Measurements from ENCODE around the gene NBPF20.
"Not testable (repeated sequence)": the region's sequence is repeated elsewhere in the genome, so short reads cannot be mapped to it uniquely, and the experiment has no call there.

DNA sequence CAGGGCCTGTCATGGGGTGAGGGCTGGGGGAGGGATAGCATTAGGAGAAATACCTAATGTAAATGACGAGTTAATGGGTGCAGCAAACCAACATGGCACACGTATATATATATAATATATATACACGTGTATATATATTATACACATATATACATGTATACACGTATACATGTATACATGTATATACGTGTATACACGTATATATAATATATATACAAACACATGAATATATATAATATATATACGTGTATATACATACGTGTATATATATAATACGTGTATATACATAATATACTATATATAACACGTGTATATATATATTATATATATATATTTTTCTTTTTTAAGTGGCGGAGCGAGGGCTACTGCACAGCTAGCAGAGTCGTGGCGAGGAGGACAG, 18.1 kb downstream of the NBPF20 start:
- TF ChIP-seq, protein P1, sequence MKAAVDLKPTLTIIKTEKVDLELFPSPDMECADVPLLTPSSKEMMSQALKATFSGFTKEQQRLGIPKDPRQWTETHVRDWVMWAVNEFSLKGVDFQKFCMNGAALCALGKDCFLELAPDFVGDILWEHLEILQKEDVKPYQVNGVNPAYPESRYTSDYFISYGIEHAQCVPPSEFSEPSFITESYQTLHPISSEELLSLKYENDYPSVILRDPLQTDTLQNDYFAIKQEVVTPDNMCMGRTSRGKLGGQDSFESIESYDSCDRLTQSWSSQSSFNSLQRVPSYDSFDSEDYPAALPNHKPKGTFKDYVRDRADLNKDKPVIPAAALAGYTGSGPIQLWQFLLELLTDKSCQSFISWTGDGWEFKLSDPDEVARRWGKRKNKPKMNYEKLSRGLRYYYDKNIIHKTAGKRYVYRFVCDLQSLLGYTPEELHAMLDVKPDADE (IDR thresholded peaks at IDR 0.05): not testable (repeated sequence)
- TF ChIP-seq, protein P2, sequence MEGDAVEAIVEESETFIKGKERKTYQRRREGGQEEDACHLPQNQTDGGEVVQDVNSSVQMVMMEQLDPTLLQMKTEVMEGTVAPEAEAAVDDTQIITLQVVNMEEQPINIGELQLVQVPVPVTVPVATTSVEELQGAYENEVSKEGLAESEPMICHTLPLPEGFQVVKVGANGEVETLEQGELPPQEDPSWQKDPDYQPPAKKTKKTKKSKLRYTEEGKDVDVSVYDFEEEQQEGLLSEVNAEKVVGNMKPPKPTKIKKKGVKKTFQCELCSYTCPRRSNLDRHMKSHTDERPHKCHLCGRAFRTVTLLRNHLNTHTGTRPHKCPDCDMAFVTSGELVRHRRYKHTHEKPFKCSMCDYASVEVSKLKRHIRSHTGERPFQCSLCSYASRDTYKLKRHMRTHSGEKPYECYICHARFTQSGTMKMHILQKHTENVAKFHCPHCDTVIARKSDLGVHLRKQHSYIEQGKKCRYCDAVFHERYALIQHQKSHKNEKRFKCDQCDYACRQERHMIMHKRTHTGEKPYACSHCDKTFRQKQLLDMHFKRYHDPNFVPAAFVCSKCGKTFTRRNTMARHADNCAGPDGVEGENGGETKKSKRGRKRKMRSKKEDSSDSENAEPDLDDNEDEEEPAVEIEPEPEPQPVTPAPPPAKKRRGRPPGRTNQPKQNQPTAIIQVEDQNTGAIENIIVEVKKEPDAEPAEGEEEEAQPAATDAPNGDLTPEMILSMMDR (conservative IDR thresholded peaks at IDR 0.05; ENCODE audit: low read depth in 2 of 2): not testable (repeated sequence)
- not testable (repeated sequence) for TF ChIP-seq CREB1 (CRISPR knock-in tag; IDR thresholded peaks at IDR 0.05; ENCODE audit: low read depth); EZH2phosphoT487 (IDR thresholded peaks at IDR 0.05; ENCODE audit: unreplicated experiment); ZNF331 (CRISPR knock-in tag; IDR thresholded peaks at IDR 0.05; ENCODE audit: low read depth); EZH2 (IDR thresholded peaks at IDR 0.05; ENCODE audit: low read depth, unreplicated experiment); POLR2AphosphoS5 (IDR thresholded peaks at IDR 0.05; ENCODE audit: low read depth); NANOG (IDR thresholded peaks at IDR 0.05; ENCODE audit: borderline replicate concordance); ZNF114 (CRISPR knock-in tag; IDR thresholded peaks at IDR 0.05)
- TF ChIP-seq, protein P3, sequence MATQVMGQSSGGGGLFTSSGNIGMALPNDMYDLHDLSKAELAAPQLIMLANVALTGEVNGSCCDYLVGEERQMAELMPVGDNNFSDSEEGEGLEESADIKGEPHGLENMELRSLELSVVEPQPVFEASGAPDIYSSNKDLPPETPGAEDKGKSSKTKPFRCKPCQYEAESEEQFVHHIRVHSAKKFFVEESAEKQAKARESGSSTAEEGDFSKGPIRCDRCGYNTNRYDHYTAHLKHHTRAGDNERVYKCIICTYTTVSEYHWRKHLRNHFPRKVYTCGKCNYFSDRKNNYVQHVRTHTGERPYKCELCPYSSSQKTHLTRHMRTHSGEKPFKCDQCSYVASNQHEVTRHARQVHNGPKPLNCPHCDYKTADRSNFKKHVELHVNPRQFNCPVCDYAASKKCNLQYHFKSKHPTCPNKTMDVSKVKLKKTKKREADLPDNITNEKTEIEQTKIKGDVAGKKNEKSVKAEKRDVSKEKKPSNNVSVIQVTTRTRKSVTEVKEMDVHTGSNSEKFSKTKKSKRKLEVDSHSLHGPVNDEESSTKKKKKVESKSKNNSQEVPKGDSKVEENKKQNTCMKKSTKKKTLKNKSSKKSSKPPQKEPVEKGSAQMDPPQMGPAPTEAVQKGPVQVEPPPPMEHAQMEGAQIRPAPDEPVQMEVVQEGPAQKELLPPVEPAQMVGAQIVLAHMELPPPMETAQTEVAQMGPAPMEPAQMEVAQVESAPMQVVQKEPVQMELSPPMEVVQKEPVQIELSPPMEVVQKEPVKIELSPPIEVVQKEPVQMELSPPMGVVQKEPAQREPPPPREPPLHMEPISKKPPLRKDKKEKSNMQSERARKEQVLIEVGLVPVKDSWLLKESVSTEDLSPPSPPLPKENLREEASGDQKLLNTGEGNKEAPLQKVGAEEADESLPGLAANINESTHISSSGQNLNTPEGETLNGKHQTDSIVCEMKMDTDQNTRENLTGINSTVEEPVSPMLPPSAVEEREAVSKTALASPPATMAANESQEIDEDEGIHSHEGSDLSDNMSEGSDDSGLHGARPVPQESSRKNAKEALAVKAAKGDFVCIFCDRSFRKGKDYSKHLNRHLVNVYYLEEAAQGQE (IDR thresholded peaks at IDR 0.05; ENCODE audit: unreplicated experiment): not testable (repeated sequence)
